ENCODE results near the gene HHAT. TPM values are rescaled to one million over a fixed set of nuclear protein-coding genes. Genes with fewer than 3 reads are reported as not detected.

HHAT gene
- polyA plus RNA-seq, 4 donors: 12.2 to 16.6 (median 15.5) TPM

DNA sequence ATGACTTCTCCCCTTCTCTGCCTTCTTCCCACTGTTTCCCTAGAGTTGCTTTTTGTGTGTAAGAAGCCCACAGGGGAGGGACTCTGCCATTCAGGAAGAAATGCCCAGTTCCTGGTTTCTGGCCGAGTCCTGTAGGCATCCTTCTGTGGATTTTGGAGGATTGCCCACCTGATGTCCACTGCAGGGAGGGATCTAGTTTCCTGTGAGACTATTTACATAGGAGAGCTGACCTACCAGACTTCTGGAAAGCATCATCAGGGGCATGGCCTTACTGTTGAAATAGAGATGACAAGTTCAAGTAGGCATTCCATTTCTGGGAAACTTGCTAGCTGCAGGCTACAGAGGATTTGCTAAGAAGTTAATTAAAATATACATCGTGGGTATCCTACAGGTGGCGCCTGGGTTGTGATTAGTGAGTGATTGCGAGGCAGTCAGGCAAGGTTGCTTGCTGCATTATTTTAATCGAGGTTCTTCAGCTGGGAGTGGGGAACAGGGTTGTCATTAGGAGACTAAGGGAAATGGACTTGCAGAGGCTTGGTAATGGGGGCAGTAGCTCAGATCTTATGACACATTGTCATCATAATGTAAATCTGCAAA lies 148.7 kb downstream of the HHAT start:
- no peak for DNase-seq (ENCODE audit: low read depth in 4 of 4, low spot score in 3 of 4)

DNA sequence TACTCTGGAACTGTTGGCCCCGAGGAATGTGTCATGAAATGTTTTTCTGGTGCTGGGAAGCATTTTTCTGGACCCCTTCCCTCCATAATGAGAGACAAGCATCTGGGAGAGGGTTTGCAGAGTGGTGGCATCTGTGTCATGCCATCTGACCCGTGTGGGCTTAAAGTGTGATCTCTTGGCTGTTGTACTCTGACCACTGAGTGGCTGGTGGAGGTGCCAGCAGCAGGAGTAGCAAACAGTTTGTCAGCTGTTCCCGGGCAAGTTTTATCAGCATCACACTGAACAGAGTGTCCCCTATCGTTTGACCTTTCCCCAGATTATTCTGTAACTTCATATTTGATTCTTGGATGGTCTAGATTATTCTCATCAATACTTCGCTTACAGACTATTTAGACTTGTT lies 150.1 kb downstream of the HHAT start:
- no peak for DNase-seq (ENCODE audit: low read depth in 4 of 4, low spot score in 3 of 4)

DNA sequence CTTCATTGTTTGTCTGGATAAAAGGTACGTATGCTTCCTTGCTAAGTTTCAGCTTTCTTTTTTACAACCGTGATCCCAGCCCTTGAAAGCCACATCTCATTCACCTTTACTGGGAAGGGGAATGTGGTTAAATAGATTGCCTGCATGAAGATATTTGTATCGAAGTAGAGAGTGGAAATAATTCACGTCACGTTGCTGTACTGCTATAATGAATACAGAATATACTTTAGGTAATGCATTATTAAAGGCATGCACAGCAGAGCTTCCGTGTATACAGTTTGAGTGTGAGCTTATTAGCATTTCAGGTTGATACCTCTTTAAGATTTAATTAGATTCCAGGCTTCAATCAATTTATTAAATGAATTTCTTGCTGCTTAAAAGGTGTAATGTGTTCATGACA lies 153.8 kb downstream of the HHAT start:
- DNase-seq (ENCODE audit: low read depth in 4 of 4, low spot score in 3 of 4): no peak

DNA sequence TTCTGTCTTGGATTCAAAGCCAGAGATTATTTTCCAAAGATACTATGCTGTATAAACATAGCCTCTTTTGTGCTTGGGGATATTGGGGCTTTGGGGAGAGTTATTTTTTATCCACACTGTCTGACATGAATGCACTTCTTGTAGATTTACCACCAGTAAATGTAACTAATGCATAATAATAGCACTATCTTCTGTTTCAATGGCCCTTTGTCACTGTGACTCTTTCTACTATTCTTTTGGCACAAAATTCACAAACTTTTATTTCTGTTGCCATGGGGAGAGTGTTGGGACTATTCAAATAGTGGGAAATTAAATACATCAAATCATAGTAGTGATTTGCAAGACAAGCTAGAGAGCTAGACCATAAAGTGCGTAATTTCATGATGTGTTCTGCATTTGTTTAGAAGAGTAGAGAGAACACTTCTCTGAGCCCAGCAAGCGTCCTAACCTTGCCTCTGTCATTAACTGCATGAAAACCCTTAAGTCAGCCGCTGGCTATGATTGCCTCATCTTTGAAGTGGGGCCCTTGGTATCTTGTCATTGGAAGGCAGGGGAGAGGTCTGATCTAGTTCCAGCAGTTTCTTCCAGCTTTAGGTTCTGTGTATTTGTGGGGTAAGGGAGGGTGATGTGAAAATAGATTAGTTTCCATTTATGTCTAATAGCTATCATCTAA lies 154.4 kb downstream of the HHAT start:
- no peak for DNase-seq (ENCODE audit: low read depth in 4 of 4, low spot score in 3 of 4)

DNA sequence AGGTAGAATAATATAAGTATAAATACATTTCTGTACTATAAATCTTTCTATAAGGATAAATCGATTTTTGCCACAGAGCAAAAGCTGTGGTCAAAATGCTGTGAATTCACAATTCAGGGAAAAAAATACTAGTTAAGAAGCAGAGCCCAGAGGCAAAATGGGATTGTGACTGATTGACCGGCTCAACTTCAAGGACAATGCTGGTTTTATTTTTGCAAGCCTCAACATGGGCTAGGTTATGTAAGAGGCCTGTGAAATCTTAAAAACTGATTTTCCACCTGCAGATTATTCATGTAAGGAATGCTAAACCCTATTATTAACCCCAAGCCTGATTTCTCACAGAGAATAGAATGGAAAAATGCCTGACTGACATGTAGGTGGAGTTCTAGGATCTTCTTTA lies 155.1 kb downstream of the HHAT start:
- no peak for DNase-seq (ENCODE audit: low read depth in 4 of 4, low spot score in 3 of 4)

DNA sequence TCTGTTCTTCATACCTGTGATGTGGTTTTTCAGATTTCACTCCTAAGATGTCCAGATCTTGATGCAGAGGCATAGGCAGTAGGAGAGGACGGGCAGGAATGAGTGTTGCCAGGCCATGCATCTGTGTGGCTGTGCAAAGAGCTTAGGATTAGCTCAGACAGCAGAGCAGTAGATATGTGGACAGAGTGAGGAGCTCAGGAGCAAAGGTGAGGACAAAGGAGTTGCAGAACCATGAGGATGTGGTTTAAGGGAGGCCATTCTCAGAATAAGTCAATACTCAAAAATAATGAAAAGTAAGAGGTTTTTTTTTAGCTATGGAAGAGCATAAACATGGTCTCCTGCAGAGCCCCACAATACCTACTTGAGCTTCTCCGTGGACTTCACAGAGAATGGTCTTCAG lies 158.3 kb downstream of the HHAT start:
- no peak for DNase-seq (ENCODE audit: low read depth in 4 of 4, low spot score in 3 of 4)

DNA sequence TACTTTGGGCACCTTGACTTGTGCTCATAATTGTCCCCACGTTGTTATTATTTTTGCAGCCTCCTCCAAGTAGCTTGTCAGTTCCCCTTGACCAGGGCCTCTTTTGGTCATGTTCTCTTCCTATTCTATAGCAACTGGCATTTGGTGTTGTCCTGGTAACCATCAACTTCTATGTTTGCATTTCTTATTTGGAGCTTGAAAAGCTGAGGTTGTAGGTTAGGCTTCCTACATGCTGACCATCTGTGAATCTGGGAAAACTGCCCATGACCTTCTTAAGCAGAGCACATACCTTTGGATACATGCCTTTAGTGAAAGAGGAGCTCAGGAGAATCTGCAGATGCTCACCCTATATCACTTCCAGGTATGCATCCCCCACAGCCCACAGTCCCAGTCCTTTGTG lies 160.8 kb downstream of the HHAT start:
- no peak for DNase-seq (ENCODE audit: low read depth in 4 of 4, low spot score in 3 of 4)

DNA sequence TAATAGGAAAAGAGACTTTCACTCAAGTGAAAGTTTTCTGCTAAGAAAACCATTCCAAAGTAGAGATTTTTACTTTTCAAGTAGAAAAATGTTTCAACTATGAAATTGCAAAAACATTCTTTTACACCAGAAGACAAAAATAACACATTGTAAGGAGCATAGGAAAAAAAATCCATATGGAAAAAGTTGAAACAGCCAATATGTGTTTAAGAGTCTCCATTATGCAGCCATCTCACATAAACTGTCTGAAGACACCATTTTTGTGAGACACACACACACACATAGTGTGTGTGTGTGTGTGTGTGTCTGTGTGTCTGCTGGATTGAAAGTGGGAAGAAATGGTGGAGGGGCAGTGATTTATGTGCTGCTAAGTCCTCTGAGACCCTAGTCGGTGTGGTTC lies 162.1 kb downstream of the HHAT start:
- no peak for DNase-seq (ENCODE audit: low read depth in 4 of 4, low spot score in 3 of 4)

DNA sequence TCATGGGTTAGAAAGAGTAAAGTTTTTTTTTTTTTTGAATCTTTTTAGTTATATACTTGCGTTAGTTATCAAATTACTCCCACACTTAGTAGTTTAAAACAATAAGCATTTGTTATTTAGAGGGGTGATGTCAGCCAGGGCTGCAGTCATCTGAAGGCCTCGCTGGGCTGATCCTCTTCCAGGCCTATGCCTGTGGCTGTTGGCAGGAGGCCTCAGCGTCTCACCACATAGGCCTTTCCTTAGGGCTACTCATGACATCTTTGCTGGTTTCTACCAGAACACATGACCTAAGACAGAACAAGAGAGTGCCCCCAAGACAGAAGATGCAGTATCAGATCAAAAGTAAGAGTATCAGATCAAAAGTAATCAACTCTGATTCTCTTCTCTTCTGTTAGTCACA lies 167.4 kb downstream of the HHAT start:
- DNase-seq (ENCODE audit: low read depth in 4 of 4, low spot score in 3 of 4): no peak

DNA sequence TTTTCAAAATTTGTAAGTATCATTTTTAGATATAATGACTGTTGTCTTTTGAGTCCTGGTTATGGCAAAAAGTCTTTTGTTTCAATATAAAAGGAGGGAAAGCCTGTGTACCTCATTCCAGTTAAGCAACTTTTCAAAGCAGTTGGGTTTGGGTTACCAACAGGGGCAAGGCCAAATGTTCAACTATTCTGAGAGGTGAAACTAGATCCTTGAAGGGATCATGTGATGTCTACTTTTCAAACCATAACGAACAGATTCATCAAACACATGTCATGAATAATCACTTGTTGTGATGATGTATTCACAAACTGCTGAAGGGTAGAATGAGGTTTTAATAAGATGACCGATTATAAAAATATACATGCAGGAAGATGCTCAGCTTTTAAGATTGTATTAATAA lies 171.3 kb downstream of the HHAT start:
- DNase-seq (ENCODE audit: low read depth in 4 of 4, low spot score in 3 of 4): no peak

DNA sequence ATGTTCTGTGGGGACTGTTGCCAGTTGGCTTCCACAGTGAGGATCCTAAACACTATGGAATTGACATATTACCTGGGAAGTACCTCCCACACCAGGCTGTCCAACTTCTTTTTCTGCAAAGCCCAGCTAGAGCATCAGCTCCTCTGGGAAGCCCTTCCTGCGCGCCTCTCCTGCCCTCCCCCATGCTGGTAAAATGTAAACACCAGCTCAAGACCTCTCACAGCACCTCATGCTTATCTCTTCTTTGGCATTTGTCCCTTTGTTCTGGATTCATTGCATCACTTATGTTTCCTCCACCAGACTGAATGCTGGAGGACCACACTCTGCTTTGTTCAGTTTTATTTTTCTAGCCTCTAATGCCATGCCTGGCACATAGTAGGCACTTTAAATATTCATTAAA lies 172.1 kb downstream of the HHAT start:
- DNase-seq (ENCODE audit: low read depth in 4 of 4, low spot score in 3 of 4): no peak

DNA sequence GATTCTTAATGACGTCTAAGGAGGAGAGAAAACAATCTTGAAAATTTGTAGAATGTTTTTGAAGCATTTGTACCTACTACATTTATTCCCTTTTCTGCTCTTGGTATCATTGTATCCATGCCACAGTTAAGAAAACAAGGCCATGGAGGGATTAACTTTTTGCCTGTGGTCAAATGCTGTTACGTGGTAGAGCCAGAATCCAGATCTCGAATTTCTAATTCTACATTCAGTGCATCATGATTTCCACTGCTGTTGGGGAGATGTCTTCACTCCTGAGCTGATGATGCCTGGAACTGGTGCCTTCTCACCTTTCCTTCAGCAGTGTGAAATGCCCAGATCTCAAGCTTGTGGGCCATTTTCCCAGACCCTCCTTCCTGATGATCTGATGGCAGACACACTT lies 175.6 kb downstream of the HHAT start:
- no peak for DNase-seq (ENCODE audit: low read depth in 4 of 4, low spot score in 3 of 4)

DNA sequence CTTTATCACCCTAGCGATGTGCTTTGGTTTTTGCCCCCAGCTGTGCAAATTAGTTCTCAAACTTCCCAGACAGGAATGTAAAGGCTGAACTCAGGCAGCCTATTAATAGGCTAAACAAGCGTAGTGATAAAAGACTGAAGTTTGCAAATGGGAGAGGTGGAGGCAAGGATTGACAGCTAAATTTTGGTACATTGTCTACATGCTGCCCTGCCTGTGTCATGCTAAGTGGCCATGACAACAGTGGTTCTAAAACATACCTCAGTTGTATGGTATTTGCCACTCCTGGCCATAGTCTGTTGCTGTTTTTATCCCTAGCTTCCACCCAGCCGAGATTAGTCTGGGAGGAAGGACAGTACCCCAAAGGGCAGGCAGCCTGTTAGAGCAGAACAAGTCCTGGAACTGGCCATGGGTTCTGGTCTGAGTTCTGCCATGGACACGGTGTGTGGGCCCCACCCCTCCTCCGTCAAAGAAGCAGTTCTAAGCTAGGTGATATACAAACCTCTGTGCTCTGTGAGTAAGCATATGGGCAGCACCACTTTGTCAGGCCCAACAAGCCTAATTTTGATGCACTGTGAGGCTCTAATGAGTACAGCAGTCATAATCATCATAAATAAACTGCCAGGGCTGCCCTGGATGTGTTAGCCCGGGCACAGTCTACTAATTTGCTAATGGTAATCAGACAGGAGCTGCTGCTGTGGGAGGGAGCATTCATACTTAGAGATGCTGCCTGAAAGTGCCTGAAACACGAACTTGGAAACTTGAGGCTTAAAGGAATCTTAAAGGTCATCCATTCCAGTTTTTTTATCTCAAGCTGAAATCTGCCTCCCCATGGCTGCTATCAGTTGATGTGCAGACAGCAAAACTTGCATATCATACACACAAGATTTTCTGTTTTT lies 177.1 kb downstream of the HHAT start:
- no peak for DNase-seq (ENCODE audit: low read depth in 4 of 4, low spot score in 3 of 4)

DNA sequence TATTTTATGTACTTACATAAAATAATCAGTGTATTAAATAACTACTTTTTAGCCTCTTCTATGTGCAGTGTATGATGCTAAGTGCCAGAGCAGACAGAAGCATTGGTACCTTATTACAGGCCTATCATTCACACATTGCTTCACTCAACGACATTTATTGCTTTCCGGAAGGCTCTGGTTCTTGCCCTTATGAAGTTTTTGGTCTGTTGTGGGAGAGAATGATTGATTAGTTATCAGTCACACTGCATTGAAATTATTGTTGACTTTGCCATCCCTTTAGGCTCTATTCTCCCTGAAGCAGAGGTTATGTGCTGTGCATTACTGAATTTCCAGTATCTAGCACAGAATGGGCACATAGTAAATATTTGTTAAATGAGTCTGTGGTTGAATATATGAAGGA lies 178.0 kb downstream of the HHAT start:
- DNase-seq (ENCODE audit: low read depth in 4 of 4, low spot score in 3 of 4): no peak

DNA sequence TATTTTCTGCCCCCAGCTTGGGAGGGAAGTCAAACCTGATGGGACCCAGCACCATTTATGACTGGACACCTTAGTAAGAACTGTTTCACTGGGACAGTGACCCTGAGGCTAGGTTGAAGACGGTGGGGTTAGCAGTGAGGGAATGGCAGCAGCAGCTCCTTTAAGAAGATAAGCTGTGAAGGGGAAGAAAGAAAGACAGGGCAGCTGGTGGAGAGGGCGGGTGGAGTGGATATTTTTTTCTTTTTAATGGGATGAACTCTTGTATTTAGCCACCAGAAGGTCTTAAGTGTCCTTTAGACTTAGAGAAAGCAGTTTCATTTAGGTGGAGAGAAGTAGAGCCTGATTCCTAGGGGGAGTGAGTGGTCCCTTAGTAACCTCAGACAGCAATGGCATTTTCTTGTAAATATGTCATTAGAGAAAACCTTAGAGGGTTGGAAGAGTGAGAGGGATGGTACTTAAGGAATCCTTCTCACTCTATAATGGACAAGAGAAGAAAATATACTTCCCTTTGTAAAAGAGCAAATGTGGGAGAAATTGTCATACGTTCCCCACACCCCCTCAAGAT lies 187.5 kb downstream of the HHAT start:
- no peak for DNase-seq (ENCODE audit: low read depth in 4 of 4, low spot score in 3 of 4)

DNA sequence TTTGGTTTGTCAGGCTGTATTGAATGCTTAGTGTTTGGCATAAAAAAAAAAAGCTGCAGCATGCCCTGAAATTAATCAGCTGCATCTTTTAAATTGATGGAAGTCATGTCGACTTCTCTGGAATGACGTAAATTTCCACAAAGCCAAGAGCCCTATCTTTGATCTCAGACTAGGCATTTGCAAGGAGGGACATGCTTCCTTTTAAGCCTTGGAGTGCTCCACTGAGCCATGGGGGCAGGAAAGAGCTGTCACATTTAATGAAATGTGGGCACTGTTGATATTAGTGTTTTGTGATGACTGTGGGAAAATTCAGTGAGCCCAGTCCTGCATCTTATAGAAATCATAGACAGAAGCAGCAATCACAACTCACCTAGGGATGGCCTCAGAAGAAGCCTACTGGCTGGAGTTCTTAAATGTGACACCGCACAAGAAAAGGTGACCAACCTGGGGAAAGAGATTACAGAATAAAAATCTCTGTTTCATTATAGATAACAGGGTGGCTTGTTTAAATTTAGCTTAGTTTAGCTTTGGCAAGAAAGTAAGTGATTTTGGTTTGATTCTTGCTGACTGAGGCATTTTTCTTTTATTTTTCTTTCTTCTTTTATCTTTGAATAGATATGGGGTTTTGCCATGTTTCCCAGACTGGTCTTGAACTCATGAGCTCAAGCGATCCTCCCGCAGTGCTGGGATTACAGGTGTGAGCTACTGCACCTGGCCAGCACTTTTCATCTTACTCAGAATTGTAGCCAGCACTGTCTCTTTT lies 188.2 kb downstream of the HHAT start:
- peak in 2 of 4 donors; percentile 13 to 24 for DNase-seq (ENCODE audit: low read depth in 4 of 4, low spot score in 3 of 4)

DNA sequence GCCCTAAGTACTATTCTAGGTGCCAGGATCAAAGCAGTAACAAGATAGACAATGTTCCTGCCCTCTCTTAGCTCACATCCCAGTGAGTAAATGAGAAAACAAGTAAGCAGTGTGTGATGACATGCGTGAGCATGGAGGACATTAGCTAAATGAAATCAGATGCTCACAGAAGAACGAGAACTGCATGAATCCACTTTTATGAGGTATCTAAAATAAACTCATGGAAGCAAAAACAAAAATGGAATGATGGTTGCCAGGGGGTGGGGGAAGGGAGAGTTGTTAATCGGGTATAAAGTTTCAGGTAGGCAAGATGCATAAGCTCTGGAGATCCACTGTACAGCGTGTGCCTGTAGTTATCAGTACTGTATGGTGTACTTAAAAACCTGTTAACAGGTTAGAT lies 195.1 kb downstream of the HHAT start:
- DNase-seq (ENCODE audit: low read depth in 4 of 4, low spot score in 3 of 4): no peak

DNA sequence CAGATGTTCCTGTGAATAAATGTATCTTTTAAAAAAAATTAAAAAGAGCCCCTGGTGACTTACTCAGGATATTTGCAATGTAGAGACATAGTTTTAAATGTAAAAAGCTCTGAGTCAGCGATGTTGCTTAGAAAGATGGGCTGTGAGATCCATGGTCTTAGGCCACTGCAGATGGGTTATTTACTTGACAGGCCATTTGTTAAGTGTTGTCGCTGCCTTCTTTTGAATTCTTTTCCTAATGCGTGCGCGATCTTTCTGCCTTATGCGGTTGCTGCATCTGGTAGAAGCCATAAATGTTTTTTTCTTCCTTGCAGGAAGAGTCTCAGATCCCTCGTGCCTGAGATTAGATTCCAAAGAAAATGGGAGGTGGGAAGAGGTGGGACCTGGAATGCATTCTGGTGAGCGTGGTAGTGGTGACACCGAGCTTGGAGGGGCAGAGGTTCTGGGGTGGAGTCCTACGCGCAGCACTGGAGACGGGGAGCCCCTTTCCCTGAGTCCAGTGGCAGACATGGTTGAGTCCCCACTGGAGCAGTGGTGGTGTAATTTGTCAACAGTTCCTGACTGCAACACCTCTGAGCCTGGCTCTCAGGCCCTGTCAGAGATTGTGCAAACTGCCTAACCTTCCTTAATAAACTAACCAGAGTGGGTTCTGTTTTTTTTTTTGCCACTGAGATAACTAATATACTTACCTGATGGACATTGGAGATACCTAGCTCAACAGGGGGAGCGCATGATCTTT lies 197.2 kb downstream of the HHAT start:
- DNase-seq (ENCODE audit: low read depth in 4 of 4, low spot score in 3 of 4): no peak

DNA sequence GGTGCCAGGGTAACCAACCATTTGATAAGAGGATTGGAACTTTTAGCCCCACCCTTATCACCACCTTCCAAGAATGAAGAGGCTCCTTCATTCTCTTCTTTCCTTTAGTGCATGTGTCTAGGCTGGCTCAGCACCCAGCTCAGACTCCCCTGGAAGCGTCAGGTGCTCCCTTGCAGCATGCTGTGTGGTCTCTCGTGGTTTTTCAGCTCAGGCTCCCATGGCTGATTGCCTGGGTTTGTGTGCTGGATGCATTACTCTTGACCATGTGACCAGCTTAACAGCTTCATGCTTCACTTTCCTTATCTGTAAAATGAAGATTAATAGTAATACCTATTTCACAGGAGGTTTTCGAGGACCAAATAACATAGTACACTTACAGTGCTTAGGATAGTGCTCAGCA lies 198.4 kb downstream of the HHAT start:
- DNase-seq (ENCODE audit: low read depth in 4 of 4, low spot score in 3 of 4): no peak
